ENCODE measurements around the gene TMED4. TPM values are rescaled to one million over a fixed set of nuclear protein-coding genes. Genes with fewer than 3 reads are reported as not detected.

Gene TMED4
- total and polyA plus RNA-seq, 10 of the 15 experiments (the other 5 are each of a cell fraction or from before 2014, with no cell fraction given) = 20.8 to 71.3 (median 51.0) TPM

- H3K27ac ChIP-seq (ENCODE audit: control insufficient read depth, insufficient read depth) = no peak within 1 kb of the TSS
- DNase-seq (ENCODE audit: low read depth, low spot score) (no peak), ATAC-seq (peak; percentile 58; the same call in 2 of the 3 replicates), FAIRE-seq (no peak)
- H3K9me3 ChIP-seq (replicated peaks; ENCODE audit: control insufficient read depth, insufficient read depth, low read length) = no peaks in the 10 kb centered on the region
- in situ Hi-C loops (cut with MboI) (no loop called here), intact Hi-C loops (cut with micrococcal nuclease; ENCODE audit: unreplicated experiment) (no loop called here)
- H2AFZ ChIP-seq (ENCODE audit: control insufficient read depth, low read depth, low read length) = no peak within 1 kb of the TSS
- POLR2A ChIA-PET = interaction anchor here (0.6 kb wide), 1 partner anchor 39 kb away, joined by 3 read pairs; no protein-coding TSS in a partner anchor
- BruUV-seq (replicated peaks) = no TSS peak
- TF ChIP-seq POLR2AphosphoS2 (IDR thresholded peaks at IDR 0.05; ENCODE audit: low read depth, low read length) (no peak), FOS (IDR thresholded peaks at IDR 0.05; ENCODE audit: borderline replicate concordance, extremely low read depth, insufficient read length) (no peak), RUNX3 (IDR thresholded peaks at IDR 0.05; ENCODE audit: low read length) (no peak), TCF7 (IDR thresholded peaks at IDR 0.05; ENCODE audit: borderline replicate concordance) (no peak), BRCA1 (IDR thresholded peaks at IDR 0.05; ENCODE audit: low read depth, low read length) (no peak), CEBPZ (IDR thresholded peaks at IDR 0.05; ENCODE audit: low read depth, low read length) (no peak), SUZ12 (IDR thresholded peaks at IDR 0.05; ENCODE audit: unreplicated experiment) (no peak), SREBF1 (IDR thresholded peaks at IDR 0.05; ENCODE audit: low read length) (no peak)
- no peak within 1 kb of the TSS for H3K4me2 ChIP-seq (ENCODE audit: control insufficient read depth, insufficient read depth)
- no peaks in the 10 kb centered on the region for H3K79me2 ChIP-seq (ENCODE audit: control insufficient read depth, insufficient read depth, low read length)
- SMC1A ChIA-PET (ENCODE audit: uncharacterized antibody, unreplicated experiment) = no interaction called here
- no peaks in the 10 kb centered on the region for H3K4me1 ChIP-seq (ENCODE audit: control insufficient read depth, insufficient read depth, low read length)
- H4K20me1 ChIP-seq (ENCODE audit: control insufficient read depth, insufficient read depth) = no peaks in the 10 kb centered on the region
- RAD21 ChIA-PET (ENCODE audit: unreplicated experiment) = no interaction called here
- H3K4me3 ChIP-seq = no peak within 1 kb of the TSS
- 46% methylated on average over 20 of the region's 20 CpGs for WGBS (ENCODE audit: insufficient coverage, insufficient replicate concordance, low lambda C conversion rate, missing lambda C conversion rate)
- H3K36me3 ChIP-seq (ENCODE audit: control insufficient read depth in 2 of 2, insufficient read depth in 2 of 2, low read length in 1 of 2) = no peaks in the 10 kb centered on the region
- H3K27me3 ChIP-seq (replicated peaks in 1 of 2; ENCODE audit: control insufficient read depth in 2 of 2, insufficient read depth in 2 of 2, low read length in 1 of 2) = no peaks in the 10 kb centered on the region; a peak in 1 of 4 replicates
- CTCF ChIA-PET = interaction anchor here (1.4 kb wide), 2 partner anchors 8 to 57 kb away, joined by 3 read pairs; no protein-coding TSS in a partner anchor
- no peak within 1 kb of the TSS for H3K9ac ChIP-seq (ENCODE audit: control insufficient read depth, insufficient read depth, low read length)
These were observed 40.8 kb downstream of the TMED4 start, which contains the start of gene NPC1L1 for GRCh38 chr7:44541028-44541869. Gene NPC1L1, minus strand, starts transcription at chr7:44541330. Its CDS starts 71 bp downstream, at chr7:44541259.
